ENCODE measurements around the gene RANBP10.

Gene RANBP10

GRCh38 chr16:67678354-67679023 is 127.9 kb downstream of the RANBP10 start:
- DNase-seq (ENCODE audit: low spot score): no peak

GRCh38 chr16:67677712-67678111 is 128.6 kb downstream of the RANBP10 start:
- FAIRE-seq: no peak
- no peak for DNase-seq (ENCODE audit: low spot score)

More at GRCh38 chr16:67678354-67679023, 127.9 kb downstream of the RANBP10 start:
- no peak for FAIRE-seq

- DNase-seq (ENCODE audit: low spot score): no peak
- FAIRE-seq: no peak
These were observed 129.4 kb downstream of the RANBP10 start for GRCh38 chr16:67676939-67677338.

GRCh38 chr16:67676516-67676915 is 129.8 kb downstream of the RANBP10 start:
- DNase-seq (ENCODE audit: low spot score): no peak
- FAIRE-seq: no peak

- FAIRE-seq: no peak
- no peak for DNase-seq (ENCODE audit: low spot score)
These were observed 130.4 kb downstream of the RANBP10 start for GRCh38 chr16:67675999-67676398.

GRCh38 chr16:67675579-67675935 is 130.8 kb downstream of the RANBP10 start:
- FAIRE-seq: no peak

GRCh38 chr16:67674851-67675578 is 131.3 kb downstream of the RANBP10 start:
- DNase-seq (ENCODE audit: low spot score) (no peak), FAIRE-seq (no peak)

More at GRCh38 chr16:67675579-67675935, 130.8 kb downstream of the RANBP10 start:
- no peak for DNase-seq (ENCODE audit: low spot score)

GRCh38 chr16:67673712-67674580 is 132.4 kb downstream of the RANBP10 start:
- DNase-seq (ENCODE audit: low spot score): no peak

More at GRCh38 chr16:67673712-67674580, 132.4 kb downstream of the RANBP10 start:
- no peak for FAIRE-seq

Data from RCC 7860 (cell line).